GM12874 (cell line): Measurements from ENCODE around the gene GRIK1.

Experiments used
- CTCF ChIP-seq: IDR thresholded peaks from 2 replicates; pipeline ENCODE4 v1.5.1; 2011; ENCODE audit warnings: low read depth, mild to moderate bottlenecking, control low read depth, low read length, moderate library complexity; ENCODE audit not compliant: insufficient read depth

GRIK1 gene

GRCh38 chr21:29887313-29888009 lies 52.3 kb downstream of the GRIK1 start:
- no peak for TF ChIP-seq CTCF

- TF ChIP-seq CTCF = no peak
Measured at GRCh38 chr21:29885491-29885890, 54.3 kb downstream of the GRIK1 start.

GRCh38 chr21:29875873-29876272 lies 63.9 kb downstream of the GRIK1 start:
- no peak for TF ChIP-seq CTCF

GRCh38 chr21:29875036-29875716 lies 64.6 kb downstream of the GRIK1 start:
- no peak for TF ChIP-seq CTCF

- no peak for TF ChIP-seq CTCF
Measured at GRCh38 chr21:29873908-29874307, 65.9 kb downstream of the GRIK1 start.

- no peak for TF ChIP-seq CTCF
Measured at GRCh38 chr21:29870814-29871213, 69.0 kb downstream of the GRIK1 start.

- TF ChIP-seq CTCF = no peak
Measured at GRCh38 chr21:29867796-29868195, 72.0 kb downstream of the GRIK1 start.
